GM21825 (cell line): ENCODE measurements around the gene LCN1.

ENCODE experiments used
- ATAC-seq: cut with Tn5 transposase; IDR thresholded peaks from one replicate; pipeline ENCODE4 v1.9.1; 2021; ENCODE audit warnings: mild to moderate bottlenecking, moderate library complexity; ENCODE audit not compliant: unreplicated experiment

The LCN1 gene

DNA sequence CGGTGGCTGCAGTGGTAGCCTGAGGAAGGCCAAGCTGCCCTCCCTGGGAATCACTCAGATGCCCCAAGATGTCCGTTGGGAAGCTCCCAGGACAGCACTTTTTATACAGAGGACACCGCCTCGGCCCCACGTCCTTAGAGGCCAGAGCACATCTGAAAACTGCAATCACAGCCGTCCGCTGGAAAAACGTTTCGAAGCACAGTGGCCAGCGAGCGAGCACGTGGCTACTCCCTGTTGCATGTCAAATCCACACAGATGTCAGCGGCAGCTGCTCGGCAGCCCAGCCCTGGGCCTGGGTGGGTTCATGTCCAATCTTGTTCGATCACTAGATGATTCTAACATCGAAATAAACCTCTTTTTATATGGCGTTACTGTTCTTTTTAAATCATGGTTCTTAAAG lies 32.7 kb upstream of the LCN1 start:
- ATAC-seq = no peak

DNA sequence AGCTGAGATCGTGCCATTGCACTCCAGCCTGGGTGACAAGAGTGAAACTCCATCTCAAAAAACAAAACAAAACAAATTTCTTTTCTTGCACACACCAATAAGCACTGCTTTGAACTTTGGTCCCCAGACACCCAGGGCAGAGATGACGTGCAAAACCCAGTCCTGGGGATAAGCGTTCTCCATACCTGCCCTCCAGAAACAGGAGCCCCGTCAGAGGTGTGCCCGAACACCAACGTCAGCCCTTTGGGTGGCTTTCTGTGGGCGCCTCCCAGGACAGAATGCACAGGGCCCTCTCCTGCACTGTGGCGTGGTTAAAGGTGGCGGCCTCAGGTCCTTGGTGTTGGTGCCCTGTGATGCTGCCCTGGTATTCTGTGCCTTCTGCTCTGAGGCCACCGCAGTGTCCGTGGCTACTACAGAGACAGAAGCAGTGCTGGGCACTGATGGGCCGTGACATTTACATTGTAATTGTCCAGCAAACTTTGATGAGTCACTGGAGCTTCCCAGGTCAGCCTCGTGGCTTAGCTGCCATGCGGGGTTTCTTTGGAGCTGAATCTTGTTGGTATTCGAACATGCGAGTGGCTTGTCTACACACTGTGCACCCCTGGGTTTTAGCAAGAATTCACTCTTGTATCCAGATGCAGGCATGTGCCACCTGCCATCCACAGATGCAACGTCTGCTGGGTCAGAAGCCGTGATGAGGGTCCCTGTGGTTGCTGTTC lies 31.9 kb upstream of the LCN1 start:
- ATAC-seq = no peak

DNA sequence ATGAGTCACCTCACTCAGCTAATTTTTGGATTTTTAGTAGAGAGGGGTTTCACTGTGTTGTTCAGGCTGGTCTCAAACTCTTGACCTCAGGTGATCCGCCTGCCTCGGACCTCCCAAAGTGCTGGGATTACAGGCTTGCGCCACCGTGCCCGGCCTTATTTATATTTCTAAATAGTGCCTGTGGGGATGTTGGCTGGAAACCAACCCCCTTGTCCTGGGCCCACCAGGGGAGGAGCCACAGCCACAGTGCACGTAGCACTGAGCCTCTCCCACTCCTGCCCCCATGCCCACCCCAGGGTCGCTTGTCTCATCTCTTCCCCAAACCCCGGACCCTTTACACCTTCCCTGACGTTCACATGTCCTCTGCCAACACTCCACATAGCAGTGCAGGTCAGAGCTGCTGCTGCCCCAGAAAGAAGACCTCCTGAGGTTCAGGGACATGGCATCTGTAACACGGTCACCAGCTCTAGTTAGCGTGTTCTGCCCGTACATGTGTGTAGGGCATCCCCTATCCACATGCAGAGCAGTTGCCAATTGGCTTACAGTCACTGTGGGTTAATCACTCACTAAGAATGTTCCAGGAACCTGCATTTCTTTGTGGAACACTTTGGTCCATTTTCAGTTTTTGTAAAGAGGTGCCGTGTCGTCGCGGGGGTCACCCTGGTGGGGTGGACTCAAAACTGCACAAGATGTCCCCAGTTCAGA lies 30.9 kb upstream of the LCN1 start:
- ATAC-seq = no peak

DNA sequence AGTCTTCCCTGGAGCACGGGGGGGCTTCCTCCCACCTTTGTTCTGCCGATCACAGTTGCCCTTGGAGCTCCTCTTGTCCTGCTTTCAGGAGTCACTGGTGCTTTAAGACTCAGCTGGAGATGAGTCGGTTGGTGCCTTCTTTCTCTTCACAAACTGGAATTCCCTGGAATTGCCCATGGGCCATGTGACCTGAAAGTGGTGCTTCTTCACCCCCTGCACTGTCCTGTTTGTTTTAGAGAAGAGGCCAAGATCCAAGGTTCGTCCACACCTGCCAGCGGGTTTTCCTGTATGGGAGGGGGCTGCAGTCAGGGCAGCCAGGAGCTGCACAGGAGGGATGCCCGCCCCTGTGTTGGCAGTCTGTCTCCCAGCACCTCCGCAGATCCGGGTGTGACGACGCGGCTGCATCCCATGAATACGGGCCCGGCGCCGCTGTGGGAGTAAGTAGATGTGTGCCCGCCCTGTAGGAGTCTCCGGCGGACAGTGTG lies 30.2 kb upstream of the LCN1 start:
- ATAC-seq = no peak

GRCh38 chr9:135491764-135492163 lies 29.5 kb upstream of the LCN1 start:
- no peak for ATAC-seq

GRCh38 chr9:135492886-135493669 lies 28.2 kb upstream of the LCN1 start:
- no peak for ATAC-seq

GRCh38 chr9:135494791-135495559 lies 26.3 kb upstream of the LCN1 start:
- ATAC-seq = no peak

DNA sequence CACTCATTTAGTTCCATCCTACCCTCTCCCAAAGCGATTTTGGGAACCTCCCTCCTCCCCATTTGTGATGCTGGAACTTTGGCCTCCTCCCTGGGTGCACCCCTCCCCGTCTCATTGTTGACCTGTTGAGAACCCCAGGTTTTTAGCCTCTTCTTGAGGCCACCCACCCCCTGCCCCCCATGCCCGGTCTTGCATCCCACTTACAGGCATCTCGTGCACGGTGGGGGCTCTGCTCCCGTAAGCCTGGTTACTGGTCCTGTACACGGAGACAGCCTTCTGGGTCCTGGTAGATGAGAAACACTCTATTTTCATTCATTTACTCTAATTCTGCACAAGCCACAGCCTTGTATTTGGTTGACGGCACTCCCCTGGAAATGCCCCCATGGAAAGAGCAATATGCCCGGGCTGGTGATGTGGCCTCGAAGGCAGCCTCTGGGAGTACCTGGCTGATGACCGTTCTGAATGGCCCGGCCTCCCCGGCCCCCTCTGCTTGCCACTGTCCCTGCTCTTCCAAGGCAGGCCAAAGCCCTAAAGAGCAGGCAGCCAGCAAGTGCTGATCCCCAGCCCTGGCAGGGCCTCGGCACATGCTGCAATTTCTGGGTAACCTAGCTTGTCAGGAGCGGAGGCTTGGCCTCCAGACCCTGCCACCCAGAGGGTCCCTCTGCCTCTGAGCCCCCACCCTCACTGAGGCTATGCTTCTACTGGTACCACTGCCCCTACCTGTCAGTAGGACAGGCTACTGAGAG lies 22.7 kb upstream of the LCN1 start:
- ATAC-seq = no peak

DNA sequence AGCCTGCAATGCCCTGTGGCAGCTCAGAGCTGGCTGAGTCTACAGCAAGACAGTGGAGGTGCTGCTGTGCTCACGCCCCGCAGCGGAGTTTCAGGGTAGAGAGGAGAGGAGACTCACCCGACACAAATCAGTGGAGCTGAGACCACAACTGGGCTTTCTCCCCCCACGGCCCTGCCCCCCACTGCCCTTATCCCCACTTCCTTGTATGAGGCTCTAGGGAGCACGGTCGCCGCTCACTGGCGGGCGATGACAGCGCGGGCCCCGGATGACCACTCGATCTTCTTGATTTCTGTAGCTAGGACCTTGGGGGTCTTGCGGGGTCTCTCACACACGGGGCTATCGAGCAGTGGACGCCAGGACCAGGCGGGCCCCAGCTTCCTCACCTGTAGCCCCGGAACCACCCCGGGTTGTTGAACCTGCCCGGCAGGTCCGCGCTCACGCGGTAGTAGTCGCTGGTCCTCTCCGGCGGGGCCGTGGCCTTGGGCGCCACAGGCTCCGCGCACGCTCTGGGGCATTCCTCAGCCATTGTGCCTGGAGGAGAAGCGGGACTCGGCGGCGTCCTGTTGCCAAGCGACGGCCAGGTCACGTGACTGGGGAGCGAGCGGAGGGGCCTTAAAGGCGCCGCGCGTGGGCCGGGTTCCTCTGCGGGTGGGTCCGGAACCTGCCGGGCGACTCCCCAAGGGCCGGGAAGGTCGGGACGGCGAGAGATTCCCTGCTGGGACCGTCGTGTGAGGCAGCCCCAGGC lies 21.7 kb upstream of the LCN1 start:
- ATAC-seq = no peak

- no peak for ATAC-seq
These were observed 21.1 kb upstream of the LCN1 start for GRCh38 chr9:135500071-135500524.

DNA sequence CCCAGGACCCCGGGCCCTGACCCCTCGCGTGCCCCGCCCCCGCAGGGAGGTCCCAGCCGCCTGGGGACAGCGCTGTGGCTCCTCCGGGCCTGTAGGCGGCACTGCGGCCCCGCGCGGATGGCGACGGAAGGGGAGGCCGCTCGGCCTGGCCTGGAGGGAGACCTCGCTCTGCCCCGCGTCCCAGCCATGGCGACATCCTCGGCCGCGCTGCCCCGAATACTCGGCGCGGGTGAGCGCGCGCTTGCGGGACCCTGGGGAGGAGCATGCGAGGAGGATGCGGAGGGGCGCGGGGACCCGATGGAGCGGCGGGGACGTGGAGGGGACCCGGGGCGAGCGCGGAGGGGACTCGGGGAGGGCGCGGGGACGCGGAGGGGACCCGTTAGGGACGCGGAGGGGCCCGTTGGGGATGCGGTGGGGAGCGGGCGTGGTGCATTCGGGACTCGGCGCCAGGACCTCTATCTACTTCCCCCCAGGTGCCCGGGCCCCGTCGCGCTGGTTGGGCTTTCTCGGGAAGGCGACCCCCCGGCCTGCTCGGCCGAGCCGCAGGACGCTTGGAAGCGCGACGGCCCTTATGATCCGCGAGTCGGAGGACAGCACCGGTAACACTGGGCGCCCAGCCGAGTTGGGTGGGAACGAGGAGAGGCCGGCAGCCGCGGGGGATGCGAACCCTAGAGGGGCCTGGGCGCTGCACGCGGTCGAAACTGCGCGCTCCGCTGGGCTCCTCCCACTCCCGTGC lies 20.5 kb upstream of the LCN1 start, which contains the start of gene MRPS2:
Gene MRPS2, plus strand, starts transcription at position 158 of the 736 bp plus-strand sequence. Its CDS starts 29 bp downstream, at position 187.
- ATAC-seq = peak; percentile 76

DNA sequence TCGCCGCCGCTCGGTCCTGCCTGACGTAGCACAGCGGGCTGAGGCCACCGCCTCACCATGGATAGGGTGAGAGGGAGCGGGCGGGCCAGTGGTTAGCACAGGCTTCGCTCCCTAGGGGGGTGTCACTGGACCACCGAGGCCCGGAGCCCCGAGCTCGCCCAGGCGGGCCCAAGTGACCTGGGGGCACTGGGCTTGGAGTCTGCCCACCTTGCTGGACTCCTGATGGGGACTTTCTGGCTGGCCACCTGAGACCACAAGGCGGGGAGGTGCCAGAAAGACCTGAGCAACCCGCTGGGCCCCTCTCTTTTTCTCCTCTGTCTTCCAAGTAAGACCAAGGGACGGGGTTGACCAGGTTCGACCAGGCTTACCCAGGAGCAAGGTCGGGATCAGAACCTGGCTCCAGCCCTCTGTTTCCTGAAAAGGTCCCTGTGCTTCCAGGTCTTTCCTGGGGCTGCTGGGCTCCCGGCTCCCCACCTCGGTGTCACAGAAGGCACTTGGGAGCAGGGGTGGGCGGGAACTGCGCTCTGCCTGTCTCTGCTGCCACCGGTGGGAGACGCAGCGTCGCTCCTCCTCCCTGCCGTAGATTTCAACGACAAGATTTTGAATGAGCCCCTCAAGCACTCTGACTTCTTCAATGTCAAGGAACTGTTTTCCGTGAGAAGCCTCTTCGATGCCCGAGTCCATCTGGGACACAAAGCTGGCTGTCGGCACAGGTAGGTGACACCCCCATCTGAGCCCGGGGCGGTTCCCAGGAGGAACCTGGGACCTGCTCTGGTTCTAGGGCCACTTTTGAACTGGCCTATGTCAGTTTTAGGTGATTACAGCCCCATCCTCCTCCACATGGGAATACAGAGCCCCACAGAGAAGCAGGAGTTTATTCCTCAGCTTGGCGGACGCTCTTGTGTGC lies 19.7 kb upstream of the LCN1 start:
- no peak for ATAC-seq

GRCh38 chr9:135502168-135502872 lies 18.9 kb upstream of the LCN1 start:
- no peak for ATAC-seq

- ATAC-seq = no peak
These were observed 18.3 kb upstream of the LCN1 start for GRCh38 chr9:135502873-135503321.

GRCh38 chr9:135503371-135504261 lies 17.6 kb upstream of the LCN1 start:
- ATAC-seq = no peak
